ENCODE data around the gene NF1.

DNA sequence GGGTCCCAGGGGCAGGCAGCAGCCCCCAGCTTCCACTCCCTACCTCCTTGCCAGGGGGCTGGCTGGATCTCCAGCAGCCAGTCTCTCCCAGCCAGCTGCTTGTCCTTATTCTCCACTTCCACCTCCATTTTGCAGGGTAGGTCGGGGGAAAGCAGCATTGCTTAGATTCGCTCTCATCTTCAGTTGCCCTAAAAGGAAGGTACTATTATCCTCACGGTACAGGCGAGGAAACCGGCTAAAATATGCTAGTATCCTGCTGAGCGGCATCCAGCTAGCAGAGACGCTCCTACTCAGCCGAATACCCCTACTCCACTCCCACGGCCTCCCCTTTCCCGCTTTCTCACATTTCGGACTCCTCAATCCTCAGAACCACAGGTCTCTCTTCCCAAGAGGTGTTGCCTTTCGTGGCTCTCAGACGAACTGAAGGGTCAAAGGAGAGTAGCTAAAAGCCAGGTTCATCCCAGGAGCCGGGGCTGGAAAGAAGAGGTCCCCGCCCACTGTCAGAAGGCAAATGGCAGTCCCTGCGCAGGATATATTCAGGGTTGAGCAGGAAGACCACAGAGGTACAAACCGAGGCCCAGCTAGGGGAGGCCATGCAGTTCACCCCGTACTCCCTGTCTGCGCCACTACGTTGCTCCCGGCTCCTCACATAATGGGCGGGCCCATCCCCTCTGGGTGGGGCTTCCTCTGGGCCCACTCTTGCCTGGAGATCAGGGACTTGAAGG is 295.0 kb downstream of the NF1 start:
- TF ChIP-seq, protein P1, sequence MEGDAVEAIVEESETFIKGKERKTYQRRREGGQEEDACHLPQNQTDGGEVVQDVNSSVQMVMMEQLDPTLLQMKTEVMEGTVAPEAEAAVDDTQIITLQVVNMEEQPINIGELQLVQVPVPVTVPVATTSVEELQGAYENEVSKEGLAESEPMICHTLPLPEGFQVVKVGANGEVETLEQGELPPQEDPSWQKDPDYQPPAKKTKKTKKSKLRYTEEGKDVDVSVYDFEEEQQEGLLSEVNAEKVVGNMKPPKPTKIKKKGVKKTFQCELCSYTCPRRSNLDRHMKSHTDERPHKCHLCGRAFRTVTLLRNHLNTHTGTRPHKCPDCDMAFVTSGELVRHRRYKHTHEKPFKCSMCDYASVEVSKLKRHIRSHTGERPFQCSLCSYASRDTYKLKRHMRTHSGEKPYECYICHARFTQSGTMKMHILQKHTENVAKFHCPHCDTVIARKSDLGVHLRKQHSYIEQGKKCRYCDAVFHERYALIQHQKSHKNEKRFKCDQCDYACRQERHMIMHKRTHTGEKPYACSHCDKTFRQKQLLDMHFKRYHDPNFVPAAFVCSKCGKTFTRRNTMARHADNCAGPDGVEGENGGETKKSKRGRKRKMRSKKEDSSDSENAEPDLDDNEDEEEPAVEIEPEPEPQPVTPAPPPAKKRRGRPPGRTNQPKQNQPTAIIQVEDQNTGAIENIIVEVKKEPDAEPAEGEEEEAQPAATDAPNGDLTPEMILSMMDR (IDR thresholded peaks at IDR 0.05): peak; percentile 36
- TF ChIP-seq EZH2 (IDR thresholded peaks at IDR 0.05; ENCODE audit: borderline replicate concordance, insufficient read depth, low read depth, low read length, poor library complexity, severe bottlenecking): no peak
